ENCODE data around the gene KDF1.

KDF1 gene

DNA sequence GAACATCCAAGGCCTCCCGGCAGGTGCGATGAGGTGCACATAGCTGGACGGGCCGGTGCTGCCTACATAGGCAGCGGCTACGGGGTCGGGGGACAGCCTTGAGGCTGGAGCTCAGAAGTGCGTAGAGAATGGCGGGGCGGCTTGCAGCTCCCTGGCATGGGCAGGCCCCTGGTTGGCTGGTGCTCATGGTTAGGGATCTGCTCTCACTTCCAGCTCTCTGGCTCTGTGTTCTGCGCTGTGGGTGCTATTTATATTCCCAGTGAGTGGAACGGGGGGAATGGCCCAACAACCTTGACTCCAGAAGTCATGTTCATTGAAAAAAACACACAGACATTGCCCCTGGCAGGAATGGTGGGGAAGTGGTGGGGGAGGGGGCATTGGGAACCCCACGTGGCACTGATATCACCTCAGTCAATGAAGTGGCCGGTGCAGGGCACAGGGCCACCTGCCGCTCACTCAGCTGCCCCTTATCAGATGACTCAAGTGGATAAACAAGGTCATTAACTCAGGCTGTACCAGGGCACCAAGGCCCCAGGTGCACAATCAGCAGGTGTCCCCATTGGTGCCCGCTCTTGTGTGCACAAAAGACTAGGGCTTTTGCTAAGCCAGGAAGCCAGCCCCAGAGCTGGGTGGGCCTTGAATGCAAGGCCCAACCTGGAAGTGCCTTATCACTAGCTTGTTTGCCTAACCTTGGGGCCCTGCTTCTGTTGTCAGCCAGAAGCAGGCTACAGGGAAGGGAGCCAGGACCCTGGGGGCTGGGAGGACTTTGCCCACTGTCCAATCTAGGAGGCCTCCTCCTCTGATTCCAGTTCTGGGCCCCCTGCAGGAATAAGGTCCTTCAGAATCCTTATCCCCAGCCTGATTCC, 46.3 kb downstream of the KDF1 start, which contains the start of gene NR0B2:
NR0B2 (minus strand) TSS at position 222 of the 866 bp plus-strand sequence; CDS start at position 187, 35 bp downstream.
- DNase-seq = no peak

DNA sequence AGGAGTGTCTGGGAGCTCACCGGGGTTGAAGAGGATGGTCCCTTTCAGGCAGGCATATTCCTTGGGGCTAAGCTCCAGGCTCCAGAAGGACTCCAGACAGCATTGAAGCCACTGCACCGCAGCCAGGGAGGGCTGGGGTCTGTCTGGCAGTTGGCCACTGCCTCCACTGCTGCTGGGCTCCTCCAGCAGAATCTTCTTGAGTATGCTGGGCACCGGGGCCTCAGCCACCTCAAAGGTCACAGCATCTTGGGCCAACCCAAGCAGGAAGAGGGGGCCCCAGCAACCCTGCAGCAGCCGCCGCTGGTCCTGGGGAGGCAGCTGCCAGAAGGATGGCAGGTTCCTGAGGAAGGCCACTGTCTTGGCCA, 46.9 kb downstream of the KDF1 start:
- no peak for DNase-seq

DNA sequence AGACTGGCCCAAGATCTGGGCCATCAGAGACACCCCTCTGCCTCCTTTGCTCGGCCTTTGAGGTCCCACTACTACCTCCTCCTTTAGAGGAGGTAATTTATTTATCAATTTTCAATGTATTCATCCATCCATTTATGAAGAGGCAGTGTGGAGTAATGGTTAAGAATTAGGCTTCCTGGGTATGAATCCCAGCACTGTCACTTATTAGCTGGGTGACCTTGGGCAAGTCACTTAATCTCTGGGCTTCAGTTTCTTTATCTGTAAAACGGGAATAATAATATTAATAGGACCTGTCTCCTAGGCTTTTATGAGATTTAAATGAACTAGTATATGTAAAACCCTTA, 48.1 kb downstream of the KDF1 start:
- DNase-seq = no peak

DNA sequence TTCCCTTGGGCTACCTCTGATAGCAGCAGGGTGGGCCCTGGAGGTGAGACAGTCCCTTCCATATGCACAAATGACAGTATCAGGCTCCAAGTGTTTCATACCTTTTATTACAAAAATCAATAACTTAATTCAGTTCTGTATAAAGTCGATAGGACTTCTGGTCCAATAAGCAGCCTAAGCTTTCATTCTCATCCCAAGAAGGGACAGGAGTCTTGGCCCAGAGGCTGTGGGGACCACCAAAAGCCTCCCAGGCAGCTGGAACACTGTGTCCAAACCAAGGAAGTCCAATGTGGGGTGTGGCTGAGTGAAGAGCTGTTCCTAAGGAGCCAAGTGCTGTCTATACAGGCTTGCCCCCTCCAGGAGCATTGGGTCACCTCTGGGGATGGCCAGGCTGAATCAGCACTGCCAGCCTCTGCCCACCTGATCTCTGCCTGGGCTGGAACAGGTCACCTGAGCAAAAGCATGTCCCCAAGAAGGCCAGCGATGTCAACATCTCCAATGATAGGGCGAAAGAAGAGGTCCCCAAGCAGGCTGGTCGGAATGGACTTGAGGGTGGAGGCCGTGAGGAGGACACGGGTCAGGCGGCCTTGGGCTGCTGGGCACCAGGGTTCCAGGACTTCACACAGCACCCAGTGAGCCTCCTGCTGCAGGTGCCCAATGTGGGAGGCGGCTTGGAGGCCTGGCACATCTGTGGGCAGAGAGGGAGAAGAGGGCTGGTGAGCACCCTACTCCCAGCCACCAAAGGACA, 48.7 kb downstream of the KDF1 start:
- DNase-seq = no peak

DNA sequence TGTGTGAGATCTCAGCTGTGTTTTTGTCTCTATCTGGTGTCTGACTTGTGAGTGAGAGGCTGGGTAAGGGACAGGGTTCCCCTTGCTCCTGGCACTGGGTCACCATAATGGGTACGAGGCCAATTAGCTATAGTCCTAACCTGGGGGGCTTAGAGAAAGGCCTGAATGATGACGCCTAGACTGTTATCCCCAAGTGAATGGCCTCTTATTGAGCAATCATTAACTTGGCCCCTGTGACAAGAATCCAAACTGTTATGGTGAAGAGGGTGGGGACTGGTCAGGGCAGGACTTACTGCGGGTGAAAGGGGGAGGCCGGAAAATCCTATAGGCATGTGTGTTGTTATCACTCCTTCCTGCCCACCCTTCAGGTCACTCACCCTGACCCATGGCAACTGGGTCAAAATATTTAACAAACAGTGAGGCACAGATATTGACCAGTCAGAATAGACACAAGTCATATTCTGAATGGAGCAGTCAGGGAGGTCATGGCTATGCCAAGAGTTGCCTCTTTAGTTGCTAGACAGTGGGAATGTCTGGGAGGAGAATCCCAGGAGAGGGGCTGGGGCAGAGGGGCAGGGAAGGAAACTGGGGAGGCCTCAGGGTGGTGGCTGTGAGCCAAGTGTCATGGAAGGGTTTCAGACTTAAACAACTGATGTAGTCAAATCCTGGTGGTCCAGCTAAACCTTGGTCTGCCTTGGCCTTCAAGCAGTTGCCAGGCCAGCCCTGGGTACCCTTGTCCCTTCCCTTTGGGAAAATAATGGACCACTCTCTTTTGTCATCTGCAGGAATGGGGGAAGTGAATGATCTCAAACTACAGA, 49.7 kb downstream of the KDF1 start:
- DNase-seq = no peak

DNA sequence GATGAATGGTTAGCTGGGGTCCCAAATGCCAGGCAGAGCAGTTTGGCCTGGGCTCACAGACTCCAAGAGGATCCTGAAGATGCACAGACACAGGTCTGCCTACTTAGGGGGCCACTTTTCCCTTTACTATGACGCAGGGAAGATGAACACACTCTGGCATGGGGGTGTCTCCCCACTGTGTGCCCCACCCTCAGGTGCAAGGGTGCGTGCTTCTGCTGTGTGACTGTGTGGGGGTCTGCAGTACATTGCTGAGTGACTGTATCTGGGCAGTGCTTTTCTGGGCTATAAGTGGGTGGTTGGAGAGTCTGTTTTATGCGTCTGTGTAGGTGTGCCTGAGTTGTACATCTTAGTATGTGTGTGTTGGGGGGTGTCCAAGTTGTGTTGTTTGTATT, 50.3 kb downstream of the KDF1 start:
- no peak for DNase-seq

DNA sequence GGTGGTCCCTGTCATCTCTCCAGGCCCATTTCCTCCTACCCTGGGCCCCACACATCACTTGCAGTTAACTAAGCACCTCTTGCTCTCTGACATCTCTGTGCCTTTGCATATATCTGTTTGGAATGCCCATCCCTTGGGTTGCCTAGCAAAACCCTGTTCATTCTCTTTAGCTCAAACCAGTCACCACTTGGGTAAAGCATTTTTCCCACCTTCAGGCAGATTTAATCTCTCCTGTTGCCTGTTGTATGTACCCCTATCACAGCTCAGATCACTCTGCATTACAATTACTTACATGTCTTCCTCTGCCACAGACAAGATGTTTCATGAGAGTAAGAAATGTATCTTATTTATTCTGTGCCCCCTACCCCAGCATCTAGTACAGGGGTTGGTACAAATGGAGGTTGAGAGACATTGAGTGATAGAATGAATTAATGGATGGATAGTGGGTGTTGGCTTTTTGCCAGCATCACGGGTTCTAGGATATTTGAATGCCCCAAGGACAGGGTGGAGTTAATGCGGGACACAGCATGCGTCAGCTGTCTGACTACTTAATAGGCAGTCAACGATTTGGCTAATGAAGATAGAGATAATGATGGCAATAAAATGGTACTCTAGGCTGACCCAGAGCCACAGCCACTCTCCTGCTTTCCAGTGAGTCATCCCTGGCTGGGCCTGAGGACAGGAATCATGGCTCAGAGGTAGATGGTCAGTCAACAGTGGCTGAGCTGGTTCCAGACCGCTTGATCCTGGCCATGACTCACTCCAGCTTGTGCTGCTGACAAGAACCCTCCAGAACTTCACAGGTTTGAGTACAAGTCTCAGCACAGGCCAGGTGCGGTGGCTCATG, 53.0 kb downstream of the KDF1 start:
- DNase-seq = peak; percentile 36

DNA sequence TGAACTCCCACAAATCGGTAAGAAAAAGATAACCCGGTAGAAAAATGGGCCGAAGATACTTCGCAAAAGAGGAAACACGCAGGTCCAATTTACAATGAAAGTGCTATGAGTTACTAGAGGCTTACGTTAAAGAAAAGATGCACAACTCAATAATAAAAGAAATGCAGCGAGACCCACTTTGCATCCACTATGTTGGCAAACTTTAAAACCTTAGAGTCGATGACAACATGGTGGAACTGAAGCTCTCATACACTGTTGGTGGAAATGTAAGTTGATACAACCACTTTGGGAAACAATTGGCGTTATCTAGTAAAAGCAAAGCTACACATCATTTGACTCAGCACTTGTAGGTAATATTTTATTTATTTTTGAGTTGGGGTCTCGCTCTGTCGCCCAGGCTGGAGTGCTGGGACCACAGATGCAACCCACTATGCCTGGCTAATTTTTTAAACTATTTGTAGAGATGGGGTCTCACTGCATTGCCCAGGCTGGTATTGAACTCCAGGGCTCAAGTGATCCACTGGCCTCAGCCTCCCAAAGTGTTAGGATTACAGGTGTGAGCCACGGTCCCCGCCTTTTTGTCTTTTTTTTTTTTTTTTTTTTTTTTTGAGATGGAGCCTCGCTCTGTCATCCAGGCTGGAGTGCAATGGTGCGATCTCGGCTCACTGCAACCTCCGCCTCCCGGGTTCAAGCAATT, 59.3 kb downstream of the KDF1 start:
- DNase-seq = no peak

DNA sequence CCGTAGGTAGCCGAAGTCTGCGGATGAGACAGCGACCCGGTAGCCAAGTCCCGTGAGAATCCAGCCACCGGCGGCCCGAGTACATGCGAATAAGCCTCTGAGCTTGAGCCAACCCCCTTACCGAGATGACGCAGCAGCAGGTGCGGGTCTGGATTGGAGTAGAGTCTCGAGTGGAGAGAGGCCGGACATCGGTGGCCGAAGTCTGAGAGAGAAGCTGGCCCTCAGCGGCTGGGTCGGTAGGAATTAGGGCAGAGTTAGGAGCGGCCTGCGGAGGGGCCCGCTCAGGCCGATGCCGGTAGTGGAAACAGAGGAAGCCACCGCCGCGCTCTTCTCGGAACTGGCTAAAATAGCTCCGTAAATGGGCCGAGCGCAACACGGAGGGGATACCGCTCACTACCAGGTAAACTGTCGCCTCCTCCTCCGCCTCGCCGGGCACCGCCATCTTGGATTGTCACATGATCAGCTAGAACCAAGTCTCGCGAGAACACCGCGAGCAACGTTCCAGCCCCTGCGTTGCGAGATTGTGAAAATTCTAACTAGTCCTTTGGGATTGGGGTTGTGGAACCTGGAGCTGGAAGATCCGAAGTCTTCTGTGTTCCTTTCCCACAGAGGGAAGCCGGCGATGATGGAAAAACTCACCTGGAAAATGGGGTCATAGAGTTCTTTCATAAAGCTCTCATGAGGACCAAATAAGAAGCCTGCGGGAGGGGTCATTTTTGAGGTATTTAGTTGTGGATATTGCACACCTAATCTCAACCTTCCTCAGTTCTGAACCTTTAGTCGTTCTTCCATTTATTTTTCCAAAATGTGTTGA, 60.1 kb downstream of the KDF1 start, which contains the start of gene GPATCH3:
GPATCH3 (minus strand) TSS at position 467 of the 814 bp plus-strand sequence; CDS start at position 442, 25 bp downstream.
- peak; percentile 82 for DNase-seq
